GM15510 (cell line): Measurements from ENCODE around the gene RCOR1.

ENCODE experiments used
- POLR2A ChIP-seq: IDR thresholded peaks from 3 replicates; pipeline ENCODE4 v1.6.1; 2011; ENCODE audit warnings: borderline replicate concordance; ENCODE audit not compliant: insufficient read length; ENCODE audit errors: extremely low read depth

RCOR1 gene

GRCh38 chr14:102665621-102666020 lies 73.2 kb downstream of the RCOR1 start:
- no peak for TF ChIP-seq POLR2A

GRCh38 chr14:102666635-102667034 lies 74.2 kb downstream of the RCOR1 start:
- no peak for TF ChIP-seq POLR2A

GRCh38 chr14:102667703-102668102 lies 75.3 kb downstream of the RCOR1 start:
- no peak for TF ChIP-seq POLR2A

- TF ChIP-seq POLR2A = no peak
Observed at GRCh38 chr14:102668291-102668873, 75.9 kb downstream of the RCOR1 start.

- no peak for TF ChIP-seq POLR2A
Observed at GRCh38 chr14:102671410-102671809, 79.0 kb downstream of the RCOR1 start.

- no peak for TF ChIP-seq POLR2A
Observed at GRCh38 chr14:102672410-102672960, 80.0 kb downstream of the RCOR1 start.

GRCh38 chr14:102675396-102675795 lies 82.9 kb downstream of the RCOR1 start:
- no peak for TF ChIP-seq POLR2A

- no peak for TF ChIP-seq POLR2A
Observed at GRCh38 chr14:102678394-102678793, 85.9 kb downstream of the RCOR1 start.

GRCh38 chr14:102683399-102684297 lies 91.2 kb downstream of the RCOR1 start:
- no peak for TF ChIP-seq POLR2A

- TF ChIP-seq POLR2A = no peak
Observed at GRCh38 chr14:102684298-102684663, 91.8 kb downstream of the RCOR1 start.

- TF ChIP-seq POLR2A = no peak
Observed at GRCh38 chr14:102686196-102686801, 93.8 kb downstream of the RCOR1 start.

- TF ChIP-seq POLR2A = no peak
Observed at GRCh38 chr14:102688290-102688689, 95.8 kb downstream of the RCOR1 start.

GRCh38 chr14:102690509-102691286 lies 98.2 kb downstream of the RCOR1 start:
- TF ChIP-seq POLR2A = no peak

GRCh38 chr14:102691763-102692162 lies 99.3 kb downstream of the RCOR1 start:
- TF ChIP-seq POLR2A = no peak

- no peak for TF ChIP-seq POLR2A
Observed at GRCh38 chr14:102692334-102692733, 99.9 kb downstream of the RCOR1 start.
